Astrocyte (in vitro differentiated cells and primary cell): ENCODE results near the gene KLHL8. TPM values are rescaled to one million over a fixed set of nuclear protein-coding genes. Genes with fewer than 3 reads are reported as not detected.
"Not testable (repeated sequence)": the region's sequence is repeated elsewhere in the genome, so short reads cannot be mapped to it uniquely, and the experiment has no call there.

Source experiments
- DNase-seq: peaks from one replicate; pipeline ENCODE4 v3.0.0-alpha.2; 2010; ENCODE audit warnings: low read depth
- FAIRE-seq: peaks from 2 replicates; lab custom pipeline; 2011; peaks lifted over from hg19 to GRCh38; lab: Jason Lieb, UNC
- H2AFZ ChIP-seq: 2 replicates; pipeline ENCODE4 v1.6.0; 2012; ENCODE audit warnings: low read depth, low read length, inconsistent platforms
- H3K27ac ChIP-seq: 2 replicates; pipeline ENCODE4 v1.5.1; 2011; ENCODE audit warnings: low read depth, low read length, inconsistent platforms
- H3K27me3 ChIP-seq: 2 replicates; pipeline ENCODE4 v1.6.0; 2011; ENCODE audit warnings: low read length, inconsistent platforms; ENCODE audit not compliant: insufficient read depth
- H3K36me3 ChIP-seq: 2 replicates; pipeline ENCODE4 v1.5.1; 2011; ENCODE audit warnings: low read length, inconsistent platforms; ENCODE audit not compliant: insufficient read depth
- H3K4me1 ChIP-seq: 2 replicates; pipeline ENCODE4 v1.5.1; 2011; ENCODE audit warnings: low read length, inconsistent platforms; ENCODE audit not compliant: insufficient read depth
- H3K4me2 ChIP-seq: 2 replicates; pipeline ENCODE4 v1.6.0; 2012; ENCODE audit warnings: low read length, inconsistent platforms
- H3K4me3 ChIP-seq: 2 replicates; pipeline ENCODE4 v1.5.1; 2011; ENCODE audit warnings: low read depth, mild to moderate bottlenecking, low read length, inconsistent platforms; ENCODE audit not compliant: insufficient read depth
- H3K79me2 ChIP-seq: 2 replicates; pipeline ENCODE4 v1.6.0; 2012; ENCODE audit warnings: mild to moderate bottlenecking, low read length, inconsistent platforms; ENCODE audit not compliant: insufficient read depth
- H3K9ac ChIP-seq: 2 replicates; pipeline ENCODE4 v1.6.0; 2012; ENCODE audit warnings: mild to moderate bottlenecking, low read length, inconsistent platforms
- H3K9me3 ChIP-seq: 2 replicates; pipeline ENCODE4 v1.5.1; 2012; ENCODE audit warnings: low read depth, mild to moderate bottlenecking, low read length, inconsistent platforms; ENCODE audit not compliant: insufficient read depth
- H4K20me1 ChIP-seq: 2 replicates; pipeline ENCODE4 v1.6.0; 2012; ENCODE audit warnings: low read length, inconsistent platforms; ENCODE audit not compliant: insufficient read depth
- H3K27ac Mint-ChIP-seq: one replicate; pipeline ENCODE4 v1.8.0; 2021; ENCODE audit warnings: mild to moderate bottlenecking, mixed read lengths; ENCODE audit not compliant: unreplicated experiment
- H3K27me3 Mint-ChIP-seq: one replicate; pipeline ENCODE4 v1.8.0; 2021; ENCODE audit warnings: low read depth, mixed read lengths; ENCODE audit not compliant: unreplicated experiment
- H3K36me3 Mint-ChIP-seq: one replicate; pipeline ENCODE4 v1.8.0; 2021; ENCODE audit warnings: low read depth, mixed read lengths; ENCODE audit not compliant: unreplicated experiment
- H3K4me1 Mint-ChIP-seq: one replicate; pipeline ENCODE4 v1.8.0; 2021; ENCODE audit warnings: low read depth, mixed read lengths; ENCODE audit not compliant: unreplicated experiment
- H3K4me3 Mint-ChIP-seq: one replicate; pipeline ENCODE4 v1.8.0; 2021; ENCODE audit warnings: mild to moderate bottlenecking, moderate library complexity, mixed read lengths; ENCODE audit not compliant: unreplicated experiment
- H3K9me3 Mint-ChIP-seq: one replicate; pipeline ENCODE4 v1.8.0; 2021; ENCODE audit warnings: mild to moderate bottlenecking, mixed read lengths; ENCODE audit not compliant: unreplicated experiment
- EZH2 ChIP-seq: IDR thresholded peaks from 2 replicates; pipeline ENCODE4 v1.6.1; 2012; ENCODE audit warnings: mild to moderate bottlenecking, low read length, inconsistent platforms; ENCODE audit not compliant: insufficient read depth
- total RNA-seq: library from RNA; stranded (reverse); gene quantifications from 2 replicates; pipeline ENCODE4 v1.2.1, GENCODE V29; 2021
- TF ChIP-seq, protein P1 (sequence below): IDR thresholded peaks from 2 replicates; pipeline ENCODE4 v1.5.1; 2011; ENCODE audit warnings: low read depth, mild to moderate bottlenecking, inconsistent platforms, low read length, moderate library complexity; ENCODE audit not compliant: insufficient read depth

KLHL8 gene
- total RNA-seq, 1 donor from 2014 or later = 11.8 TPM

DNA sequence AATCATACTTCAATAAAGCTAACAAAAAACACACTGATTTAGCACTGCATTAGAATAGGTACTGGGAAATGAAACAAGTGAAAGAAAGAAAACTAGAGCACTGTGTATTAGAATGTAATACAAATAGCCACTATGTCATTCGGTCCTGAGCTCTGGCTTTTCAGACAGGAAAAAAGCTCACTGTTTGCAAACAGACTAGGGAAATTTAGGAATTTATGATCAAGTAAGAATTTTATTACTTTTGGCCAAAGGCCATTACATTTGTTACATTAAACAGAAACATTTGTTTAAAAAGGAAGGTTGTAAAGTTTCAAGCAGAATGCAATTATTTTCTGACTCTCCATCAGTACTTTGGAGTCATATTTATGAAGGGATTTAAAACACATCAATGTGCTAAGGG, 68.7 kb downstream of the KLHL8 start:
- Histone ChIP-seq H3K9ac (no peak overlapping the region), H3K36me3 (no peaks in the 10 kb centered on the region), H4K20me1 (no peaks in the 10 kb centered on the region), H3K4me3 (no peak overlapping the region), H3K4me2 (no peak overlapping the region), H3K4me1 (no peaks in the 10 kb centered on the region), H3K27me3 (no peaks in the 10 kb centered on the region), H3K9me3 (no peaks in the 10 kb centered on the region), H3K27ac (no peak overlapping the region), H3K79me2 (no peaks in the 10 kb centered on the region), H2AFZ (no peak overlapping the region)
- no peak for TF ChIP-seq EZH2
- TF ChIP-seq, protein P1, sequence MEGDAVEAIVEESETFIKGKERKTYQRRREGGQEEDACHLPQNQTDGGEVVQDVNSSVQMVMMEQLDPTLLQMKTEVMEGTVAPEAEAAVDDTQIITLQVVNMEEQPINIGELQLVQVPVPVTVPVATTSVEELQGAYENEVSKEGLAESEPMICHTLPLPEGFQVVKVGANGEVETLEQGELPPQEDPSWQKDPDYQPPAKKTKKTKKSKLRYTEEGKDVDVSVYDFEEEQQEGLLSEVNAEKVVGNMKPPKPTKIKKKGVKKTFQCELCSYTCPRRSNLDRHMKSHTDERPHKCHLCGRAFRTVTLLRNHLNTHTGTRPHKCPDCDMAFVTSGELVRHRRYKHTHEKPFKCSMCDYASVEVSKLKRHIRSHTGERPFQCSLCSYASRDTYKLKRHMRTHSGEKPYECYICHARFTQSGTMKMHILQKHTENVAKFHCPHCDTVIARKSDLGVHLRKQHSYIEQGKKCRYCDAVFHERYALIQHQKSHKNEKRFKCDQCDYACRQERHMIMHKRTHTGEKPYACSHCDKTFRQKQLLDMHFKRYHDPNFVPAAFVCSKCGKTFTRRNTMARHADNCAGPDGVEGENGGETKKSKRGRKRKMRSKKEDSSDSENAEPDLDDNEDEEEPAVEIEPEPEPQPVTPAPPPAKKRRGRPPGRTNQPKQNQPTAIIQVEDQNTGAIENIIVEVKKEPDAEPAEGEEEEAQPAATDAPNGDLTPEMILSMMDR = no peak
- no peak overlapping the region for H3K27ac Mint-ChIP-seq
- H3K36me3 Mint-ChIP-seq = no peaks in the 10 kb centered on the region
- no peak overlapping the region for H3K4me3 Mint-ChIP-seq
- peaks cover 2% of the 10 kb centered on the region for H3K4me1 Mint-ChIP-seq
- DNase-seq = no peak
- no peak for FAIRE-seq
- no peaks in the 10 kb centered on the region for H3K27me3 Mint-ChIP-seq
- H3K9me3 Mint-ChIP-seq = no peaks in the 10 kb centered on the region

DNA sequence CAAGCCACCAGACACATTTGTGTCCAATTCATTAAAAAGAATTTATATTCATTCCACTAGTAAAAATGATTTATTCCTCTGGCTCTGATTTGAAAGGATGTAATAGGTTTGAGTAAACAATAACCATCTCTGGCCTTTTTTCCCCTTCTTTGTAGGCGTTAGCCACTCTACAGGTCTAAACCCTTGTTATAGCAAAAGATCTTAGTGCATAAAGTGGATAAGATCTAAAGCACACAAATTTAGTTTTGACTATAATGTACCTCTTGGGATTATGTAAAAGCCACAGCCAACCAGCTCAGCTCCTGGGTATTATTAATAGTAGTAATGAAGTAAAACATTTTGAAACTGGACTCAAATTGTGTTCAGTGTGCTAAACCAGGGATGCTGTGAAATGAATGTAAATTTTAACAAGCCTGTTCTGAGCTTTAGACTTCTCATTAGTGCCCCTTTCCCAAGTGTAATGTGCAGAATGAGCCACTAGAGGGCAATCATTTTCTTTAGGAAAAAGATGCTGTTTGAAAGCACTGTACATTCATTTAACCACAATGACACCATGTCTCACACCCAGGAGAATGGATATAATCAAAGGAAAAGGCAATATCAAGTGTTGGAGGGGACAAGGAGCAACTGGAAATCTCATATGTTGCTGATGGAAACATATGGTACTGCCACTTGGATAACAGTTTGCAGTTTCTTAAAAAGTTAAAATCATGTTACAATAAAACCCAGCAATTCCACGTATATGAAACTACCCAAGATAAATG, 69.7 kb downstream of the KLHL8 start:
- Mint-ChIP-seq H3K4me1 (peaks cover 2% of the 10 kb centered on the region), H3K36me3 (peaks cover 3% of the 10 kb centered on the region), H3K4me3 (no peak overlapping the region), H3K9me3 (no peaks in the 10 kb centered on the region), H3K27ac (no peak overlapping the region), H3K27me3 (no peaks in the 10 kb centered on the region)
- H3K79me2 ChIP-seq = no peaks in the 10 kb centered on the region
- H3K4me3 ChIP-seq = no peak overlapping the region
- no peak overlapping the region for H3K27ac ChIP-seq
- FAIRE-seq (peak; percentile 94), DNase-seq (peak; percentile 36)
- H4K20me1 ChIP-seq = no peaks in the 10 kb centered on the region
- H3K4me1 ChIP-seq = no peaks in the 10 kb centered on the region
- TF ChIP-seq, protein P1 = peak; percentile 97
- no peak for TF ChIP-seq EZH2
- no peaks in the 10 kb centered on the region for H3K27me3 ChIP-seq
- no peaks in the 10 kb centered on the region for H3K9me3 ChIP-seq
- no peak overlapping the region for H2AFZ ChIP-seq
- H3K4me2 ChIP-seq = no peak overlapping the region
- H3K36me3 ChIP-seq = no peaks in the 10 kb centered on the region
- no peak overlapping the region for H3K9ac ChIP-seq

DNA sequence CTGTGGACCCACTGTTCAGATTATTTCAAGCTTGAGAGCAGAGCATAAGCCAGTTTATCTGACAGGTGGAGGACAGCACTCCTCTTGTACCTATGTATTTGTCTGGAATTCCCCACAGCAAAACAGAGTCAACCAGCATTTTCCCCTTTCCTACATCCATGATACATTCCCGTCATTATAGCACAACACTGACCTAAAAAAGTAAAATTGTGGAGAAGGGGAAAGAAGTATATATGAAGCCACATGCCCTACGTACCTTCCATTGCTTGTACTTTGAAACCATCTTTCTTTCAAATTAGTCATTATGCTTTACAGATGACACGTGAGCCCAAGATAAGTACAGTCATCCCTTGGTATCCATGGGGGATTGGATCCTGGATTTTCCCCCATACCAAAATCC, 73.3 kb downstream of the KLHL8 start:
- Histone ChIP-seq H3K9ac (no peak overlapping the region), H3K27me3 (no peaks in the 10 kb centered on the region), H3K79me2 (no peaks in the 10 kb centered on the region), H3K27ac (no peak overlapping the region), H3K4me3 (no peak overlapping the region), H3K4me1 (no peaks in the 10 kb centered on the region), H3K9me3 (no peaks in the 10 kb centered on the region), H3K36me3 (no peaks in the 10 kb centered on the region), H3K4me2 (no peak overlapping the region), H2AFZ (no peak overlapping the region), H4K20me1 (no peaks in the 10 kb centered on the region)
- H3K4me1 Mint-ChIP-seq = peaks cover 20% of the 10 kb centered on the region
- H3K9me3 Mint-ChIP-seq = no peaks in the 10 kb centered on the region
- DNase-seq = no peak
- H3K4me3 Mint-ChIP-seq = no peak overlapping the region
- FAIRE-seq = no peak
- H3K27me3 Mint-ChIP-seq = no peaks in the 10 kb centered on the region
- TF ChIP-seq, protein P1 = no peak
- TF ChIP-seq EZH2 = no peak
- H3K27ac Mint-ChIP-seq = no peak overlapping the region
- H3K36me3 Mint-ChIP-seq = peaks cover 11% of the 10 kb centered on the region

DNA sequence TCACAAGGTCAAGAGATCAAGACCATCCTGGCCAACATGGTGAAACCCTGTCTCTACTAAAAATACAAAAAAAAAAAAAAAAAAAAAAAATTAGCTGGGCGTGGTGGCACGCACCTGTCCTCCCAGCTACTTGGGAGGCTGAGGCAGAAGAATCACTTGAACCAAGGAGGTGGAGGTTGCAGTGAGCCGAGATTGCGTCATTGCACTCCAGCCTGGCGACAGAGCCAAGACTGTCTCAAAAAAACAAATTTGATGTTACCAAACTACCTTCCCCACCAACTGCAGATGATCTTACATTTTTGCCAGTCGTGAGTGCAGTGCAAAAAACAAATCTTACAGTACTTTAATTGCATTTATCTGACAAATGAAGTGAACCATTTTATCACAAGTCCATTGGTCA, 74.5 kb downstream of the KLHL8 start:
- Mint-ChIP-seq H3K36me3 (peaks cover 15% of the 10 kb centered on the region), H3K4me1 (peaks cover 18% of the 10 kb centered on the region)
- not testable (repeated sequence) for H3K4me2 ChIP-seq, H3K4me1 ChIP-seq, DNase-seq, H3K9me3 Mint-ChIP-seq, H3K4me3 Mint-ChIP-seq, H2AFZ ChIP-seq, FAIRE-seq, H4K20me1 ChIP-seq, H3K27ac Mint-ChIP-seq, H3K79me2 ChIP-seq, H3K4me3 ChIP-seq, H3K9ac ChIP-seq, H3K36me3 ChIP-seq, H3K27me3 ChIP-seq, H3K9me3 ChIP-seq, H3K27me3 Mint-ChIP-seq, H3K27ac ChIP-seq
